ENCODE data around the gene LDHA.

LDHA gene

GRCh38 chr11:18361154-18361553 lies 33.2 kb upstream of the LDHA start:
- no peak for DNase-seq (ENCODE audit: low spot score)
- no peak overlapping the region for H3K4me3 ChIP-seq (ENCODE audit: severe bottlenecking)
- TF ChIP-seq CTCF (IDR thresholded peaks at IDR 0.05; ENCODE audit: poor library complexity, severe bottlenecking): no peak
- no peak for ATAC-seq (ENCODE audit: low read depth)
- no peaks in the 10 kb centered on the region for H3K27me3 ChIP-seq (ENCODE audit: insufficient read depth, poor library complexity, severe bottlenecking)
- H3K4me1 ChIP-seq (ENCODE audit: insufficient read depth, poor library complexity, severe bottlenecking): no peaks in the 10 kb centered on the region
- H3K27ac ChIP-seq (ENCODE audit: poor library complexity, severe bottlenecking): no peak overlapping the region
- H3K9me3 ChIP-seq (ENCODE audit: severe bottlenecking): no peaks in the 10 kb centered on the region
- H3K36me3 ChIP-seq (ENCODE audit: low read depth): peaks cover 84% of the 10 kb centered on the region

- Histone ChIP-seq H3K27me3 (ENCODE audit: insufficient read depth, poor library complexity, severe bottlenecking) (no peaks in the 10 kb centered on the region), H3K4me3 (ENCODE audit: severe bottlenecking) (no peak overlapping the region), H3K9me3 (ENCODE audit: severe bottlenecking) (no peaks in the 10 kb centered on the region), H3K27ac (ENCODE audit: poor library complexity, severe bottlenecking) (no peak overlapping the region), H3K4me1 (ENCODE audit: insufficient read depth, poor library complexity, severe bottlenecking) (no peaks in the 10 kb centered on the region), H3K36me3 (ENCODE audit: low read depth) (peaks cover 68% of the 10 kb centered on the region)
- DNase-seq (ENCODE audit: low spot score) (no peak), ATAC-seq (ENCODE audit: low read depth) (no peak)
- TF ChIP-seq CTCF (IDR thresholded peaks at IDR 0.05; ENCODE audit: poor library complexity, severe bottlenecking): no peak
These were observed 29.8 kb upstream of the LDHA start for GRCh38 chr11:18364495-18365073.

GRCh38 chr11:18365741-18366140 lies 28.6 kb upstream of the LDHA start:
- H3K27me3 ChIP-seq (ENCODE audit: insufficient read depth, poor library complexity, severe bottlenecking): no peaks in the 10 kb centered on the region
- no peaks in the 10 kb centered on the region for H3K4me1 ChIP-seq (ENCODE audit: insufficient read depth, poor library complexity, severe bottlenecking)
- ATAC-seq (ENCODE audit: low read depth): no peak
- H3K27ac ChIP-seq (ENCODE audit: poor library complexity, severe bottlenecking): no peak overlapping the region
- DNase-seq (ENCODE audit: low spot score): no peak
- no peak overlapping the region for H3K4me3 ChIP-seq (ENCODE audit: severe bottlenecking)
- no peaks in the 10 kb centered on the region for H3K9me3 ChIP-seq (ENCODE audit: severe bottlenecking)
- no peak for TF ChIP-seq CTCF (IDR thresholded peaks at IDR 0.05; ENCODE audit: poor library complexity, severe bottlenecking)
- peaks cover 58% of the 10 kb centered on the region for H3K36me3 ChIP-seq (ENCODE audit: low read depth)

GRCh38 chr11:18366286-18366685 lies 28.1 kb upstream of the LDHA start:
- H3K4me1 ChIP-seq (ENCODE audit: insufficient read depth, poor library complexity, severe bottlenecking): no peaks in the 10 kb centered on the region
- no peak for ATAC-seq (ENCODE audit: low read depth)

More at GRCh38 chr11:18366286-18366685, 28.1 kb upstream of the LDHA start:
- Histone ChIP-seq H3K36me3 (ENCODE audit: low read depth) (peaks cover 52% of the 10 kb centered on the region), H3K9me3 (ENCODE audit: severe bottlenecking) (no peaks in the 10 kb centered on the region), H3K4me3 (ENCODE audit: severe bottlenecking) (no peak overlapping the region), H3K27me3 (ENCODE audit: insufficient read depth, poor library complexity, severe bottlenecking) (no peaks in the 10 kb centered on the region), H3K27ac (ENCODE audit: poor library complexity, severe bottlenecking) (no peak overlapping the region)
- no peak for DNase-seq (ENCODE audit: low spot score)
- no peak for TF ChIP-seq CTCF (IDR thresholded peaks at IDR 0.05; ENCODE audit: poor library complexity, severe bottlenecking)

Data from RWPE2 (cell line).